ENCODE data around the gene FCHSD2. TPM values are rescaled to one million over a fixed set of nuclear protein-coding genes. Genes with fewer than 3 reads are reported as not detected.

The FCHSD2 gene
- total and polyA plus RNA-seq, 2 of the 8 experiments (the other 6 are each of a cell fraction or from before 2014, with no cell fraction given) = 4.1 to 7.8 TPM

GRCh38 chr11:72836111-72836510, 306.0 kb downstream of the FCHSD2 start:
- Histone ChIP-seq H3K27ac (ENCODE audit: low read depth, low read length) (no peak overlapping the region), H2BK15ac (ENCODE audit: low read length) (no peak overlapping the region), H2AFZ (ENCODE audit: low read length) (no peak overlapping the region), H3K4ac (replicated peaks; ENCODE audit: insufficient read length, low read depth, low read length) (no peak overlapping the region), H4K5ac (ENCODE audit: insufficient read length, low read depth, low read length) (no peak overlapping the region), H3K18ac (ENCODE audit: extremely low read depth, low read length) (no peak overlapping the region), H3K9ac (replicated peaks in 1 of 4; ENCODE audit: extremely low read depth in 1 of 4, low read depth in 3 of 4, low read length in 3 of 4) (no peak overlapping the region), H3K79me2 (ENCODE audit: control insufficient read depth in 1 of 2, insufficient read depth in 2 of 2, low read length in 2 of 2) (no peaks in the 10 kb centered on the region), H3K4me3 (ENCODE audit: extremely low read depth in 1 of 4, insufficient read depth in 2 of 4, low read depth in 3 of 4, low read length in 4 of 4) (no peak overlapping the region), H3K27me3 (replicated peaks in 1 of 4; ENCODE audit: control insufficient read depth in 3 of 4, extremely low read depth in 1 of 4, insufficient read depth in 3 of 4, low read length in 3 of 4) (no peaks in the 10 kb centered on the region; a peak in 1 of 7 replicates), H3K14ac (ENCODE audit: insufficient read length) (no peak overlapping the region), H4K8ac (ENCODE audit: extremely low read depth, insufficient read depth, low read length) (no peak overlapping the region; the same call in 1 of the 2 replicates), H3K56ac (replicated peaks; ENCODE audit: insufficient read length, low read depth, low read length) (no peak overlapping the region), H2BK5ac (ENCODE audit: low read depth, low read length) (no peak overlapping the region), H2BK120ac (replicated peaks; ENCODE audit: low read depth, low read length) (no peak overlapping the region), H2BK20ac (ENCODE audit: low read length) (no peak overlapping the region), H3K23ac (ENCODE audit: insufficient read length) (no peak overlapping the region), H3K4me1 (replicated peaks in 1 of 4; ENCODE audit: control insufficient read depth in 3 of 4, insufficient read depth in 4 of 4, low read length in 3 of 4) (peaks cover 0 to 5% (median 4%) of the 10 kb centered on the region in 4 experiments; a peak in 6 of 7 replicates), H2AK5ac (ENCODE audit: low read depth, low read length) (no peak overlapping the region), H3K79me1 (ENCODE audit: low read depth, low read length) (no peaks in the 10 kb centered on the region; the same call in 1 of the 2 replicates), H3K9me3 (ENCODE audit: insufficient read depth in 2 of 2, low read depth in 1 of 2, low read length in 1 of 2) (no peaks in the 10 kb centered on the region), H2BK12ac (ENCODE audit: low read depth, low read length) (no peak overlapping the region), H4K20me1 (replicated peaks in 1 of 2; ENCODE audit: control insufficient read depth in 1 of 2, insufficient read depth in 2 of 2, low read length in 2 of 2) (no peaks in the 10 kb centered on the region), H3K23me2 (ENCODE audit: low read depth, low read length) (no peaks in the 10 kb centered on the region), H4K91ac (replicated peaks; ENCODE audit: insufficient read length, low read length) (no peak overlapping the region), H3K36me3 (ENCODE audit: control insufficient read depth in 2 of 4, insufficient read depth in 4 of 4, low read length in 3 of 4) (no peaks in the 10 kb centered on the region), H3K4me2 (ENCODE audit: insufficient read depth in 1 of 2, low read depth in 2 of 2, low read length in 2 of 2) (no peak overlapping the region)
- FAIRE-seq (no peak), DNase-seq (ENCODE audit: low read depth in 1 of 2, low spot score in 2 of 2) (no peak)
- CTCF ChIA-PET (ENCODE audit: partially characterized antibody) = interaction anchor here (0.5 to 11.9 kb wide), 7 partner anchors 11 to 366 kb away, joined by 3 to 258 read pairs (median 3); partner anchors contain the start of gene FCHSD2
- POLR2A ChIA-PET (ENCODE audit: partially characterized antibody) = interaction anchor here (1.2 kb wide), 2 partner anchors 9 to 12 kb away, joined by 3 read pairs; no protein-coding TSS in a partner anchor
- WGBS, 2 experiments (ENCODE audit: extremely low coverage in 1 of 2, insufficient coverage in 1 of 2, insufficient read length in 1 of 2, insufficient replicate concordance in 2 of 2, low coverage in 1 of 2, low lambda C conversion rate in 2 of 2, missing lambda C conversion rate in 1 of 2) = 88% methylated on average over 4 of the region's 4 CpGs; no CpG with 5 or more reads in 1 of the 2 experiments
- TF ChIP-seq SAP30 (IDR thresholded peaks at IDR 0.05; ENCODE audit: insufficient read depth, insufficient replicate concordance, low read length) (no peak), MAFK (IDR thresholded peaks at IDR 0.05; ENCODE audit: low read depth, low read length) (no peak), SP1 (IDR thresholded peaks at IDR 0.05; ENCODE audit: low read depth, low read length) (no peak), SRF (IDR thresholded peaks at IDR 0.05; ENCODE audit: low read depth, low read length) (no peak), GTF2F1 (IDR thresholded peaks at IDR 0.05; ENCODE audit: borderline replicate concordance, low read depth, low read length) (no peak), CTBP2 (IDR thresholded peaks at IDR 0.05; ENCODE audit: borderline replicate concordance, insufficient read depth, insufficient read length, low read length) (no peak), BACH1 (IDR thresholded peaks at IDR 0.05; ENCODE audit: low read length) (no peak), SP2 (IDR thresholded peaks at IDR 0.05; ENCODE audit: low read length) (no peak), CHD2 (IDR thresholded peaks at IDR 0.05; ENCODE audit: low read length) (no peak), PHF8 (conservative IDR thresholded peaks at IDR 0.05; ENCODE audit: low read depth, low read length) (no peak), SP4 (IDR thresholded peaks at IDR 0.05; ENCODE audit: low read length) (no peak), HDAC6 (IDR thresholded peaks at IDR 0.05; ENCODE audit: low read depth, low read length) (no peak), EGR1 (IDR thresholded peaks at IDR 0.05; ENCODE audit: borderline replicate concordance, low read depth, low read length) (no peak)
- TF ChIP-seq, protein P1, sequence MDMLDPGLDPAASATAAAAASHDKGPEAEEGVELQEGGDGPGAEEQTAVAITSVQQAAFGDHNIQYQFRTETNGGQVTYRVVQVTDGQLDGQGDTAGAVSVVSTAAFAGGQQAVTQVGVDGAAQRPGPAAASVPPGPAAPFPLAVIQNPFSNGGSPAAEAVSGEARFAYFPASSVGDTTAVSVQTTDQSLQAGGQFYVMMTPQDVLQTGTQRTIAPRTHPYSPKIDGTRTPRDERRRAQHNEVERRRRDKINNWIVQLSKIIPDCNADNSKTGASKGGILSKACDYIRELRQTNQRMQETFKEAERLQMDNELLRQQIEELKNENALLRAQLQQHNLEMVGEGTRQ (IDR thresholded peaks at IDR 0.05; ENCODE audit: low read length) = no peak
